IPS-18c (cell line): ENCODE data around the gene TTC8.
"Not testable (repeated sequence)": the region's sequence is repeated elsewhere in the genome, so short reads cannot be mapped to it uniquely, and the experiment has no call there.

ENCODE experiments used
- H3K4me3 ChIP-seq: 2 replicates; pipeline ENCODE4 v1.7.0; 2013; ENCODE audit warnings: low read depth, mild to moderate bottlenecking, low read length, moderate library complexity; ENCODE audit not compliant: insufficient read depth
- H3K9me3 ChIP-seq: one replicate; pipeline ENCODE4 v1.6.1; 2013; ENCODE audit warnings: mild to moderate bottlenecking, low read length, moderate library complexity; ENCODE audit not compliant: control insufficient read depth, insufficient read depth

TTC8 gene

GRCh38 chr14:88818018-88818417, 6.4 kb upstream of the TTC8 start:
- Histone ChIP-seq H3K4me3 (no peak overlapping the region), H3K9me3 (no peaks in the 10 kb centered on the region)

GRCh38 chr14:88819674-88820073, 4.8 kb upstream of the TTC8 start:
- H3K9me3 ChIP-seq, H3K4me3 ChIP-seq: not testable (repeated sequence)

- Histone ChIP-seq H3K4me3 (no peak overlapping the region), H3K9me3 (no peaks in the 10 kb centered on the region)
These were observed 3.1 kb upstream of the TTC8 start for GRCh38 chr14:88821378-88821777.

- H3K9me3 ChIP-seq: no peaks in the 10 kb centered on the region
- no peak overlapping the region for H3K4me3 ChIP-seq
These were observed 2.6 kb upstream of the TTC8 start for GRCh38 chr14:88821888-88822287.

- H3K4me3 ChIP-seq: peak overlapping the region; percentile 90
- H3K9me3 ChIP-seq: no peaks in the 10 kb centered on the region
These were observed 510 bp upstream of the TTC8 start for GRCh38 chr14:88823968-88824313.

GRCh38 chr14:88825078-88825458, 617 bp downstream of the TTC8 start:
- Histone ChIP-seq H3K9me3 (no peaks in the 10 kb centered on the region), H3K4me3 (peak overlapping the region; percentile 90)

GRCh38 chr14:88825503-88825902, 1.1 kb downstream of the TTC8 start:
- H3K9me3 ChIP-seq: no peaks in the 10 kb centered on the region
- no peak overlapping the region; the same call in 1 of the 2 replicates for H3K4me3 ChIP-seq

GRCh38 chr14:88829188-88829587, 4.7 kb downstream of the TTC8 start:
- no peak overlapping the region for H3K4me3 ChIP-seq
- H3K9me3 ChIP-seq: no peaks in the 10 kb centered on the region

- H3K4me3 ChIP-seq: no peak overlapping the region
These were observed 5.3 kb downstream of the TTC8 start for GRCh38 chr14:88829685-88830302.

GRCh38 chr14:88831284-88831683, 6.8 kb downstream of the TTC8 start:
- Histone ChIP-seq H3K4me3 (no peak overlapping the region), H3K9me3 (no peaks in the 10 kb centered on the region)

More at GRCh38 chr14:88829685-88830302, 5.3 kb downstream of the TTC8 start:
- H3K9me3 ChIP-seq: no peaks in the 10 kb centered on the region

- no peak overlapping the region for H3K4me3 ChIP-seq
These were observed 10.5 kb downstream of the TTC8 start for GRCh38 chr14:88834883-88835431.

GRCh38 chr14:88835661-88836060, 11.2 kb downstream of the TTC8 start:
- no peak overlapping the region for H3K4me3 ChIP-seq
- no peaks in the 10 kb centered on the region for H3K9me3 ChIP-seq

More at GRCh38 chr14:88834883-88835431, 10.5 kb downstream of the TTC8 start:
- no peaks in the 10 kb centered on the region for H3K9me3 ChIP-seq

- no peak overlapping the region for H3K4me3 ChIP-seq
- H3K9me3 ChIP-seq: no peaks in the 10 kb centered on the region
These were observed 13.0 kb downstream of the TTC8 start for GRCh38 chr14:88837495-88837894.

GRCh38 chr14:88838015-88838414, 13.6 kb downstream of the TTC8 start:
- no peaks in the 10 kb centered on the region for H3K9me3 ChIP-seq
- no peak overlapping the region for H3K4me3 ChIP-seq

GRCh38 chr14:88840926-88841325, 16.5 kb downstream of the TTC8 start:
- Histone ChIP-seq H3K4me3 (no peak overlapping the region), H3K9me3 (no peaks in the 10 kb centered on the region)

- H3K9me3 ChIP-seq: no peaks in the 10 kb centered on the region
- H3K4me3 ChIP-seq: no peak overlapping the region
These were observed 17.3 kb downstream of the TTC8 start for GRCh38 chr14:88841741-88842140.

GRCh38 chr14:88842414-88842813, 18.0 kb downstream of the TTC8 start:
- H3K9me3 ChIP-seq: no peaks in the 10 kb centered on the region
- no peak overlapping the region for H3K4me3 ChIP-seq

- H3K9me3 ChIP-seq: no peaks in the 10 kb centered on the region
These were observed 20.6 kb downstream of the TTC8 start for GRCh38 chr14:88844980-88845491.

GRCh38 chr14:88848571-88848970, 24.1 kb downstream of the TTC8 start:
- H3K4me3 ChIP-seq: no peak overlapping the region
- H3K9me3 ChIP-seq: no peaks in the 10 kb centered on the region

More at GRCh38 chr14:88844980-88845491, 20.6 kb downstream of the TTC8 start:
- H3K4me3 ChIP-seq: no peak overlapping the region
